Airway epithelial cell (primary cell): ENCODE data around the gene ETHE1. TPM values are rescaled to one million over a fixed set of nuclear protein-coding genes. Genes with fewer than 3 reads are reported as not detected.

Experiments
- total RNA-seq: library from RNA; depleted of rRNA; stranded (reverse); fragments of >200 nt; gene quantifications from 2 replicates; pipeline ENCODE4 v1.2.3, GENCODE V29; 2015

Gene ETHE1
- 138 and 170 TPM in 2 replicates for total RNA-seq

GRCh38 chr19:43526884-43527859 is at the start of gene ETHE1:
Gene ETHE1 (minus strand): TSS chr19:43527201. CDS start chr19:43527177, 24 bp downstream.

GRCh38 chr19:43575156-43575950 is 48.4 kb upstream of the ETHE1 start, which contains the start of the genes PINLYP and XRCC1:
Gene PINLYP (plus strand): TSS chr19:43575801. CDS start chr19:43577192, 1,391 bp downstream.
Gene XRCC1 (minus strand): TSS chr19:43575527. CDS start chr19:43575458, 69 bp downstream.

GRCh38 chr19:43532962-43533545 is 6.1 kb upstream of the ETHE1 start, which contains the start of gene ZNF575:
Gene ZNF575 (plus strand): TSS chr19:43533188. CDS start chr19:43534423, 1,235 bp downstream.

GRCh38 chr19:43504426-43505185 is 22.4 kb downstream of the ETHE1 start, which contains the start of gene PHLDB3:
Gene PHLDB3 (minus strand): TSS chr19:43504746. CDS start chr19:43504118, 628 bp downstream.

GRCh38 chr19:43465468-43466120 is 61.4 kb downstream of the ETHE1 start, which contains the start of gene LYPD3:
Gene LYPD3 (minus strand): TSS chr19:43465608. CDS start chr19:43465571, 37 bp downstream.

Other genes starting within 250 kb of the ETHE1 start
- 0.09 and 0.14 TPM in 2 replicates for gene CD177, start 173.5 kb downstream of the ETHE1 start, total RNA-seq
- not detected in 2 replicates for gene TEX101, start 112.3 kb downstream of the ETHE1 start, total RNA-seq
- 288 and 344 TPM in 2 replicates for gene LYPD3, start 61.6 kb downstream of the ETHE1 start, total RNA-seq
- gene PHLDB3, start 22.5 kb downstream of the ETHE1 start, total RNA-seq: 41.0 and 48.2 TPM in 2 replicates
- 0.28 TPM in 1 of 2 replicates, not detected in the other for gene ZNF575, start 6.0 kb upstream of the ETHE1 start, total RNA-seq
- gene XRCC1, start 48.3 kb upstream of the ETHE1 start, total RNA-seq: 23.2 and 28.4 TPM in 2 replicates
- 0.98 and 7.4 TPM in 2 replicates for gene PINLYP, start 48.6 kb upstream of the ETHE1 start, total RNA-seq
- 16.9 and 23.2 TPM in 2 replicates for gene IRGQ, start 68.9 kb upstream of the ETHE1 start, total RNA-seq
- 10.9 and 12.2 TPM in 2 replicates for gene ZNF576, start 69.4 kb upstream of the ETHE1 start, total RNA-seq
- not detected in 2 replicates for gene SRRM5, start 84.9 kb upstream of the ETHE1 start, total RNA-seq
- 20.9 and 21.7 TPM in 2 replicates for gene ZNF428, start 92.4 kb upstream of the ETHE1 start, total RNA-seq
- gene CADM4, start 112.6 kb upstream of the ETHE1 start, total RNA-seq: 13.9 and 18.8 TPM in 2 replicates
- 60.3 and 68.0 TPM in 2 replicates for gene PLAUR, start 143.0 kb upstream of the ETHE1 start, total RNA-seq
- not detected in 2 replicates for gene IRGC, start 188.9 kb upstream of the ETHE1 start, total RNA-seq
- gene SMG9, start 227.8 kb upstream of the ETHE1 start, total RNA-seq: 11.8 and 13.7 TPM in 2 replicates